Umbilical cord (tissue), 2 donors: ENCODE data around the gene LRCOL1. TPM values are rescaled to one million over a fixed set of nuclear protein-coding genes. Genes with fewer than 3 reads are reported as not detected.

Experiments
- DNase-seq: peaks from one replicate; pipeline ENCODE4 v3.0.0-alpha.2; 2015; ENCODE audit warnings: low spot score
- total RNA-seq: library from RNA; depleted of rRNA; stranded (reverse); fragments of >200 nt; gene quantifications from one replicate; pipeline ENCODE4 v1.2.3, GENCODE V29; 2014; ENCODE audit warnings: low replicate concordance; ENCODE audit not compliant: insufficient read depth

The LRCOL1 gene
- total RNA-seq, 1 donor from 2014 or later: not detected

GRCh38 chr12:132619386-132620112 lies 9.2 kb upstream of the LRCOL1 start:
- no peak for DNase-seq

GRCh38 chr12:132619071-132619385 lies 8.6 kb upstream of the LRCOL1 start:
- DNase-seq: no peak

- DNase-seq: no peak
These were observed 8.3 kb upstream of the LRCOL1 start, which contains the start of gene P2RX2 for GRCh38 chr12:132618683-132619043. P2RX2 (plus strand) TSS chr12:132618776; CDS start chr12:132618817, 41 bp downstream.

- no peak for DNase-seq
These were observed 7.7 kb upstream of the LRCOL1 start for GRCh38 chr12:132617822-132618682.

GRCh38 chr12:132617135-132617701 lies 6.8 kb upstream of the LRCOL1 start:
- DNase-seq: no peak

GRCh38 chr12:132615579-132616038 lies 5.2 kb upstream of the LRCOL1 start:
- DNase-seq: no peak

GRCh38 chr12:132614861-132615578 lies 4.6 kb upstream of the LRCOL1 start:
- peak; percentile 82 for DNase-seq

- no peak for DNase-seq
These were observed 3.6 kb upstream of the LRCOL1 start for GRCh38 chr12:132614029-132614428.

GRCh38 chr12:132611620-132612019 lies 1.2 kb upstream of the LRCOL1 start:
- no peak for DNase-seq

GRCh38 chr12:132610866-132611602 lies 652 bp upstream of the LRCOL1 start:
- DNase-seq: no peak

GRCh38 chr12:132608231-132609171 lies 1.9 kb downstream of the LRCOL1 start:
- no peak for DNase-seq

- DNase-seq: no peak
These were observed 3.5 kb downstream of the LRCOL1 start for GRCh38 chr12:132606927-132607326.

- DNase-seq: no peak
These were observed 3.9 kb downstream of the LRCOL1 start for GRCh38 chr12:132606466-132606865.

- no peak for DNase-seq
These were observed 4.5 kb downstream of the LRCOL1 start for GRCh38 chr12:132605892-132606291.

GRCh38 chr12:132604668-132605441 lies 5.5 kb downstream of the LRCOL1 start:
- DNase-seq: no peak

GRCh38 chr12:132604151-132604618 lies 6.2 kb downstream of the LRCOL1 start:
- DNase-seq: peak; percentile 41

GRCh38 chr12:132603240-132604150 lies 6.9 kb downstream of the LRCOL1 start:
- DNase-seq: no peak
